Measurements from ENCODE around the gene MTMR8. TPM values are rescaled to one million over a fixed set of nuclear protein-coding genes. Genes with fewer than 3 reads are reported as not detected.

The MTMR8 gene
- total and polyA plus RNA-seq, 11 donors = 0.19 to 1.5 (median 0.54) TPM; not detected in 2

GRCh38 chrX:64350047-64350446 lies 45.2 kb downstream of the MTMR8 start:
- H3K36me3 ChIP-seq = no peaks in the 10 kb centered on the region
- H3K4me1 ChIP-seq = no peaks in the 10 kb centered on the region
- H3K4me3 ChIP-seq = no peak overlapping the region
- H3K9me3 ChIP-seq = no peaks in the 10 kb centered on the region
- no peak for DNase-seq
- TF ChIP-seq, protein P1, sequence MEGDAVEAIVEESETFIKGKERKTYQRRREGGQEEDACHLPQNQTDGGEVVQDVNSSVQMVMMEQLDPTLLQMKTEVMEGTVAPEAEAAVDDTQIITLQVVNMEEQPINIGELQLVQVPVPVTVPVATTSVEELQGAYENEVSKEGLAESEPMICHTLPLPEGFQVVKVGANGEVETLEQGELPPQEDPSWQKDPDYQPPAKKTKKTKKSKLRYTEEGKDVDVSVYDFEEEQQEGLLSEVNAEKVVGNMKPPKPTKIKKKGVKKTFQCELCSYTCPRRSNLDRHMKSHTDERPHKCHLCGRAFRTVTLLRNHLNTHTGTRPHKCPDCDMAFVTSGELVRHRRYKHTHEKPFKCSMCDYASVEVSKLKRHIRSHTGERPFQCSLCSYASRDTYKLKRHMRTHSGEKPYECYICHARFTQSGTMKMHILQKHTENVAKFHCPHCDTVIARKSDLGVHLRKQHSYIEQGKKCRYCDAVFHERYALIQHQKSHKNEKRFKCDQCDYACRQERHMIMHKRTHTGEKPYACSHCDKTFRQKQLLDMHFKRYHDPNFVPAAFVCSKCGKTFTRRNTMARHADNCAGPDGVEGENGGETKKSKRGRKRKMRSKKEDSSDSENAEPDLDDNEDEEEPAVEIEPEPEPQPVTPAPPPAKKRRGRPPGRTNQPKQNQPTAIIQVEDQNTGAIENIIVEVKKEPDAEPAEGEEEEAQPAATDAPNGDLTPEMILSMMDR (IDR thresholded peaks at IDR 0.05) = no peak
- TF ChIP-seq POLR2A (IDR thresholded peaks at IDR 0.05) = no peak
- H3K27me3 ChIP-seq = no peaks in the 10 kb centered on the region
- 54 to 87% (median 63%) methylated on average over 4 of the region's 4 CpGs for WGBS, 4 donors
- H3K27ac ChIP-seq = no peak overlapping the region
- no peak for ATAC-seq
- intact Hi-C loops (cut with DNase I) = no loop called here

DNA sequence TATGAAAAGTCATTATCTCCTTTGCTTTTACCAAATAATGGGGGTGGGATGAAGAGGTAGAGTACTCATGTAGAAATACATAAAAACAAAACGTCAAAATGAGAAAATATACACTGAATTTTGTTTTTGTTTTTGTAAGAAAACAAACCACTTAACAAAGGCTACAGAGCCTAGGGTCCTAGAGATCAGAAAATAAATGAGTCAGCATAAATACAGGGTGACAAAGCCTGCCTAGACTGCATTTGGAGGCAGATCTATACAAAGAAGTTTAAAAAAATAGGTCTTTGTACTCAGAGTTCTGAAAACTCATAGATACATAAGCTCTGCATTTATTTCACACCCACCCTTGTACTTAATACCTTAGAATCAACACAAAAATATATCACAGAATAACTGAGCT lies 52.4 kb downstream of the MTMR8 start:
- DNase-seq (no peak), ATAC-seq (no peak)
- no peaks in the 10 kb centered on the region for H3K36me3 ChIP-seq
- intact Hi-C loops (cut with DNase I) = no loop called here
- no peaks in the 10 kb centered on the region for H3K27me3 ChIP-seq
- 44 to 83% (median 63%) methylated on average over 1 of the region's 1 CpG for WGBS, 4 donors
- no peaks in the 10 kb centered on the region for H3K9me3 ChIP-seq
- no peak for TF ChIP-seq POLR2A (IDR thresholded peaks at IDR 0.05)
- TF ChIP-seq, protein P1 (IDR thresholded peaks at IDR 0.05) = no peak
- H3K27ac ChIP-seq = no peak overlapping the region
- no peaks in the 10 kb centered on the region for H3K4me1 ChIP-seq
- no peak overlapping the region for H3K4me3 ChIP-seq

DNA sequence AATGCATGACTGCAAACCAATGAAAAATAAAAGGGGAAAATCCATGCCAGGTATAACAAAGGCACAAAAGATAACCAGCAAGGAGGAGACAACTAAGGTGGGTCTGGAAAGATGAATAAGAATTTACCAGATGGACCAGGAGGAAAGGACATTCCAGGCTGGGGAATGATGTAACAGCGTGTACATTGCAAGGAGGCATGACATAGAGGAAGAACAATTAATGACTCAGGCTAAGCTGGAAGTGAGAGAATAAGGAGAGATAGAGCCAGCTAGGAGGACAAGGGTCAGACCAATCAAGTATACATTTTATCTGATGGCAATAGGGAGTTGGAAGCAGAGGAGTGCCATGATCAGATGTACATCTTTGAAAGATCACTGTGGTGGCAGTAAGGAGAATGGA lies 57.0 kb downstream of the MTMR8 start:
- ATAC-seq = no peak
- Histone ChIP-seq H3K36me3 (peaks cover 0 to 3% (median 0%) of the 10 kb centered on the region in 9 donors), H3K4me3 (no peak overlapping the region), H3K27me3 (no peaks in the 10 kb centered on the region), H3K9me3 (no peaks in the 10 kb centered on the region), H3K4me1 (no peaks in the 10 kb centered on the region), H3K27ac (no peak overlapping the region)
- TF ChIP-seq, protein P1 (IDR thresholded peaks at IDR 0.05) = no peak
- no peak for TF ChIP-seq POLR2A (IDR thresholded peaks at IDR 0.05)
- WGBS, 4 donors = 72 to 96% (median 91%) methylated on average over 1 of the region's 1 CpG
- intact Hi-C loops (cut with DNase I) = no loop called here
- DNase-seq = no peak

DNA sequence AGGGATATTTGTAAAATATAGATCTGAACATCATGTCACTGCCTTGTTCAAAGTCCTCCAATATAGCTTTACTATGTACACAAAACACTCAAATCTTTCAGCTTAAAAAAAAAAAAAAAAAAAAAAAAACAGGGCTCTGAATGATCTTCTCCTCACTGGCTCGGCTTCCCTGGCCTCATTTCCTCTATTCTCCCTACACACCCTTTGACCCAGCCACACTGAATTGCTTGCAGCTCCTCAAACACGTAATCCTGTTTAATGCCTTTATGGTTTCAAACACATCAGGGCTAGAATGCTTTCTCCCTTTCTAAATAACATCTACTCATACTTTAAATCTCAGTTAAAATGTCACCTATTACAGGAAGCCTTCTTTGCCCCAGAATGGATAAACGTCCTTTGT lies 60.8 kb downstream of the MTMR8 start:
- no peak overlapping the region for H3K4me3 ChIP-seq
- intact Hi-C loops (cut with DNase I) = no loop called here
- DNase-seq = no peak
- H3K9me3 ChIP-seq = no peaks in the 10 kb centered on the region
- WGBS, 4 donors = 58 to 84% (median 70%) methylated on average over 3 of the region's 3 CpGs
- TF ChIP-seq, protein P1 (IDR thresholded peaks at IDR 0.05) = no peak
- no peak for TF ChIP-seq POLR2A (IDR thresholded peaks at IDR 0.05)
- no peak for ATAC-seq
- H3K4me1 ChIP-seq = no peaks in the 10 kb centered on the region
- H3K27me3 ChIP-seq = no peaks in the 10 kb centered on the region
- no peak overlapping the region for H3K27ac ChIP-seq
- peaks cover 0 to 9% (median 0%) of the 10 kb centered on the region in 9 donors for H3K36me3 ChIP-seq

Measured in heart left ventricle (tissue), 16 donors.